Tibial artery (tissue), 4 donors: ENCODE measurements around the gene RPTOR.

Experiments
- DNase-seq, 2 donors: peaks; one replicate each; pipeline ENCODE4 v3.0.0-alpha.2; 2019
- H3K27ac ChIP-seq, 2 donors: fragments of 200-600 bp; sonication (generic) in 1 of 2; 1 replicate in 1 of 2; 2 replicates in 1 of 2; pipeline ENCODE4 v1.5.1; 2018 to 2019; ENCODE audit warnings: mild to moderate bottlenecking in 1 of 2
- H3K27me3 ChIP-seq, 2 donors: fragments of 200-600 bp; sonication (generic) in 1 of 2; one replicate each; pipeline versions ENCODE4 v1.5.1 to v1.6.0; 2016 to 2019
- H3K36me3 ChIP-seq, 3 donors: fragments of 200-600 bp; sonication (generic) in 2 of 3; one replicate each; pipeline ENCODE4 v1.5.1; 2016 to 2019; ENCODE audit warnings: mild to moderate bottlenecking in 2 of 3
- H3K4me1 ChIP-seq, 4 donors: fragments of 200-600 bp; sonication (generic) in 2 of 4; 1 replicate in 3 of 4; 2 replicates in 1 of 4; pipeline ENCODE4 v1.5.1; 2016 to 2019
- H3K4me3 ChIP-seq, 2 donors: fragments of 200-600 bp; sonication (generic) in 1 of 2; 1 replicate in 1 of 2; 2 replicates in 1 of 2; pipeline ENCODE4 v1.5.1; 2018 to 2019; ENCODE audit warnings: mild to moderate bottlenecking in 2 of 2
- H3K9me3 ChIP-seq, 3 donors: fragments of 200-600 bp; sonication (generic) in 1 of 3; one replicate each; pipeline ENCODE4 v1.5.1; 2016 to 2019
- intact Hi-C: fragments of 100-400 bp; cut with DNase I; formaldehyde crosslinking; loops from one replicate; pipeline ENCODE4 v1.15.0; 2023; ENCODE audit warnings: low total_unique reads
- TF ChIP-seq, protein P1 (sequence below), 2 experiments: fragments of 200-600 bp in 1 of 2; fragments of 450-650 bp in 1 of 2; IDR thresholded peaks; one replicate each; pipeline ENCODE4 v1.5.1; 2017 to 2019; ENCODE audit warnings: antibody characterized with exemption in 2 of 2, mild to moderate bottlenecking in 1 of 2, moderate library complexity in 1 of 2

The RPTOR gene

DNA sequence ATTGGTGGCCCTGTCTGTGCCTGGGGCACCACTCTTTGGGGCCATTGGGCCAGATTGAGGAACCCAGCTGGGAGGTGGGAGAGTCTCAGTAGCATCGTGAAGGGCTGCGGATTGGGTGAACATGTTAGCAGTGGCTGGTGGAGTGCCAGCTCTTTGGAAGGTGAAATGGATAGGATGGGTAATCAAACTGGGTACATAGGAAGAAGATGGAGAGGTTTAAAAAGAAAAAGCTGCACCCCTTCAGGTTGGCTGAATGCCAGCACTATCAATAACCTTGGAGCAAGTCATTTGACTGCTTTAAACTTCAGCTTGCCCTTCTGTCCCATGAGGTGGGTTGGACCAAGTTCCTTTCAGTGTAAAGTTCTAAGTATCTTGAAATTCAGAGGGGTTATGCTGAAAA is 95.0 kb downstream of the RPTOR start:
- no peaks in the 10 kb centered on the region for H3K9me3 ChIP-seq
- intact Hi-C loops: no loop called here
- H3K27me3 ChIP-seq: no peaks in the 10 kb centered on the region
- DNase-seq: no peak
- TF ChIP-seq, protein P1, sequence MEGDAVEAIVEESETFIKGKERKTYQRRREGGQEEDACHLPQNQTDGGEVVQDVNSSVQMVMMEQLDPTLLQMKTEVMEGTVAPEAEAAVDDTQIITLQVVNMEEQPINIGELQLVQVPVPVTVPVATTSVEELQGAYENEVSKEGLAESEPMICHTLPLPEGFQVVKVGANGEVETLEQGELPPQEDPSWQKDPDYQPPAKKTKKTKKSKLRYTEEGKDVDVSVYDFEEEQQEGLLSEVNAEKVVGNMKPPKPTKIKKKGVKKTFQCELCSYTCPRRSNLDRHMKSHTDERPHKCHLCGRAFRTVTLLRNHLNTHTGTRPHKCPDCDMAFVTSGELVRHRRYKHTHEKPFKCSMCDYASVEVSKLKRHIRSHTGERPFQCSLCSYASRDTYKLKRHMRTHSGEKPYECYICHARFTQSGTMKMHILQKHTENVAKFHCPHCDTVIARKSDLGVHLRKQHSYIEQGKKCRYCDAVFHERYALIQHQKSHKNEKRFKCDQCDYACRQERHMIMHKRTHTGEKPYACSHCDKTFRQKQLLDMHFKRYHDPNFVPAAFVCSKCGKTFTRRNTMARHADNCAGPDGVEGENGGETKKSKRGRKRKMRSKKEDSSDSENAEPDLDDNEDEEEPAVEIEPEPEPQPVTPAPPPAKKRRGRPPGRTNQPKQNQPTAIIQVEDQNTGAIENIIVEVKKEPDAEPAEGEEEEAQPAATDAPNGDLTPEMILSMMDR (IDR thresholded peaks at IDR 0.05): no peak
- no peak overlapping the region for H3K4me3 ChIP-seq
- H3K4me1 ChIP-seq: no peaks in the 10 kb centered on the region
- H3K36me3 ChIP-seq: peaks cover 0 to 7% (median 0%) of the 10 kb centered on the region in 3 donors
- no peak overlapping the region for H3K27ac ChIP-seq

GRCh38 chr17:80640366-80641084 is 95.9 kb downstream of the RPTOR start:
- no peaks in the 10 kb centered on the region for H3K27me3 ChIP-seq
- intact Hi-C loops: no loop called here
- DNase-seq: no peak
- H3K4me3 ChIP-seq: no peak overlapping the region
- peaks cover 0 to 7% (median 0%) of the 10 kb centered on the region in 3 donors for H3K36me3 ChIP-seq
- no peak overlapping the region for H3K27ac ChIP-seq
- no peaks in the 10 kb centered on the region for H3K4me1 ChIP-seq
- TF ChIP-seq, protein P1 (IDR thresholded peaks at IDR 0.05): no peak
- no peaks in the 10 kb centered on the region for H3K9me3 ChIP-seq

DNA sequence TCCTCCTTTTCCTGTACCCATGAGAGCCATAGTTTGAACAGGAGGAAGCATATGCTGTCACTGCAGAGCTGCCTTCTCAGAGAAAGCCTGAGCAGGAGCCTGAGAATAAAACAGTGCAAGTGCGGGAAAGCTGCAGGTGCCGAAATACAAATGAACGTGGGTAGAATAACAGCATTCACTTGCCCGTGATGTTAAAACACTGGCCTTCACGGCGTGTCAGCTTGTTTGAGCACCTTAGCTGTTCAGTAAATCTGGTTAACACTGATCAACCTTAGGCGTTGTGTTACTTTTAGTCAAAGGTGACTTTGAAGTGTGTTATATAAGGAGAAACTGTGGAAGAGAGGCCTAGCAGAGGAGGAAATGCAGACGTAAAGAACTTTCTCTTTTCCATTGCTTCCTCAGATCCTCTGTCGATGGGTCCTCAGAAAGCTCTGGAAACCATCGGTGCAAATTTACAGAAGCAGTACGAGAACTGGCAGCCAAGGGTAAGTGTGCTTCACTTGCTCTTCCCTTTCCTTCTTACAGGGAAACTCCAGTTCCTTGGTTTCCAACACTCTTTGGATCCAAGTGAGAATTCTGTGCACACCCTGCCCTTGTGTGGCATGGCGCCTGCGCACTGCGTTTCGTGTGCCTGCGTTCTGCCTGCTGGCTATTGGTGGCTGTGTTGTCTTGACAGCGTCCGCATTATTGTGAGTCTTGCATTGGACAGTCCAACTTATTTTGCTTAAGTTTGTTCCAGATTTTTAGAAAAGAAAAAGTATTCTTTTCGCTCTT is 98.9 kb downstream of the RPTOR start:
- no peak overlapping the region for H3K4me3 ChIP-seq
- H3K4me1 ChIP-seq: no peaks in the 10 kb centered on the region
- peaks cover 0 to 7% (median 0%) of the 10 kb centered on the region in 3 donors for H3K36me3 ChIP-seq
- no peaks in the 10 kb centered on the region for H3K27me3 ChIP-seq
- DNase-seq: no peak
- H3K9me3 ChIP-seq: no peaks in the 10 kb centered on the region
- TF ChIP-seq, protein P1 (IDR thresholded peaks at IDR 0.05): no peak
- no peak overlapping the region for H3K27ac ChIP-seq
- intact Hi-C loops: no loop called here

GRCh38 chr17:80644536-80644935 is 99.9 kb downstream of the RPTOR start:
- Histone ChIP-seq H3K4me3 (no peak overlapping the region), H3K9me3 (no peaks in the 10 kb centered on the region), H3K4me1 (peaks cover 0 to 6% (median 4%) of the 10 kb centered on the region in 4 donors), H3K27ac (no peak overlapping the region), H3K27me3 (no peaks in the 10 kb centered on the region), H3K36me3 (peaks cover 0 to 7% (median 0%) of the 10 kb centered on the region in 3 donors)
- TF ChIP-seq, protein P1 (IDR thresholded peaks at IDR 0.05): no peak
- no peak for DNase-seq
- intact Hi-C loops: no loop called here

DNA sequence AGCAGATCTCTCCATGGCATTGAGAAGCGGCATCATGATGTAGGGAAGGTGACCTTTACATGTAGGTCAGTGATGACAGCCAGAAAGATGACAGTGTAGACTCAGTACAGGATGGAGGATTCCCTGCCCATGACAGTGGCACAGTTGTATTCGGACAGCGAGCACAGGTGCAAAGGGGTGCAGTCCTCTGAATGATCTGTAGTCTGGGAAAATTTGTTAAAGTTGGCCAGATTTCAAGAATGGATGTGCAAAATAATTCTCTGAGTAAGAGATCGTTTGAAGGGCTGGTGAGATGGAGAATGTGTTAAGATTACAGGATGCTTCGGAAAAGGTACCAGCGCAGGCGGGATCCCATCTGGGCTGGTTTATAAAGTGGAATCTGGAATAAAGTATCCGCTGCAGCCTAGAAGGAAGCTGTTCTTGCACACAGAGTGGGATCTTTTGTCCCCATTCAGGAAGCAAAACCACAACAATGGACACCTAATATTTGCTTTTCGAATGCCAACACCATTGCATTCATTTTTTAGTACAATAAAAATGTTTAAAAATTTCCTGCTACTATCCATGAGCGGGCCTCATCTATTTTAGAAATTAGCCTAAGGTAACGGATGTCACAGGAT is 101.2 kb downstream of the RPTOR start:
- no peak overlapping the region for H3K4me3 ChIP-seq
- no peaks in the 10 kb centered on the region for H3K27me3 ChIP-seq
- TF ChIP-seq, protein P1 (IDR thresholded peaks at IDR 0.05): no peak
- DNase-seq: no peak
- H3K27ac ChIP-seq: no peak overlapping the region
- H3K9me3 ChIP-seq: no peaks in the 10 kb centered on the region
- peaks cover 0 to 15% (median 10%) of the 10 kb centered on the region in 4 donors for H3K4me1 ChIP-seq
- peaks cover 0 to 7% (median 0%) of the 10 kb centered on the region in 3 donors for H3K36me3 ChIP-seq
- intact Hi-C loops: no loop called here
